Measurements from ENCODE around the gene SCD5.

The SCD5 gene

GRCh38 chr4:82584931-82585330, 213.7 kb downstream of the SCD5 start:
- DNase-seq, result no peak

- DNase-seq, result no peak
Measured at GRCh38 chr4:82583897-82584587, 214.6 kb downstream of the SCD5 start.

GRCh38 chr4:82579932-82580331, 218.7 kb downstream of the SCD5 start:
- DNase-seq, result no peak
